PC-9 (cell line): Measurements from ENCODE around the gene MB. TPM values are rescaled to one million over a fixed set of nuclear protein-coding genes. Genes with fewer than 3 reads are reported as not detected.

Experiments used
- BruUV-seq: library from RNA; stranded (reverse); fragments of 400-500 nt; replicated peaks from 2 replicates; lab custom pipeline; 2021; lab: Mats Ljungman, UMichigan
- CTCF ChIA-PET: fragments of 300-600 bp; sonication (Branson Sonifier 250); formaldehyde crosslinking; loops from one replicate; lab custom pipeline; 2022; ENCODE audit warnings: antibody characterized with exemption; lab: Charles Lee
- POLR2A ChIA-PET: fragments of 300-600 bp; sonication (Branson Sonifier 250); formaldehyde crosslinking; loops from one replicate; lab custom pipeline; 2022; ENCODE audit warnings: antibody characterized with exemption; ENCODE audit not compliant: unreplicated experiment; lab: Charles Lee
- DNase-seq, 2 experiments: peaks; one replicate each; pipeline versions ENCODE4 v3.0.0 to v3.0.0-alpha.2; 2015 to 2022; ENCODE audit warnings: mixed read lengths in 1 of 2
- H2AFZ ChIP-seq: fragments of 200-600 bp; sonication (generic); 2 replicates; pipeline ENCODE4 v1.8.1; 2017; ENCODE audit warnings: antibody characterized with exemption
- H3F3A ChIP-seq: fragments of 200-600 bp; sonication (generic); 2 replicates; pipeline ENCODE4 v1.8.1; 2017; ENCODE audit warnings: antibody characterized with exemption, mild to moderate bottlenecking, low read depth; ENCODE audit not compliant: insufficient read depth
- H3K27ac ChIP-seq: fragments of 200-600 bp; sonication (generic); 2 replicates; pipeline ENCODE4 v1.6.1; 2016; ENCODE audit warnings: mixed run types
- H3K27me3 ChIP-seq: fragments of 200-600 bp; sonication (generic); 2 replicates; pipeline ENCODE4 v1.6.1; 2016; ENCODE audit warnings: low read depth, mixed run types; ENCODE audit not compliant: insufficient read depth
- H3K36me3 ChIP-seq: fragments of 200-600 bp; sonication (generic); 2 replicates; pipeline ENCODE4 v1.6.1; 2016; ENCODE audit warnings: low read depth, mixed run types
- H3K4me1 ChIP-seq: fragments of 200-600 bp; sonication (generic); replicated peaks from 2 replicates; pipeline ENCODE4 v1.6.1; 2016; ENCODE audit warnings: mixed run types; ENCODE audit not compliant: insufficient read depth
- H3K4me2 ChIP-seq: fragments of 200-600 bp; sonication (generic); 2 replicates; pipeline ENCODE4 v1.6.1; 2017; ENCODE audit warnings: mixed run types
- H3K4me3 ChIP-seq: fragments of 200-600 bp; sonication (generic); 2 replicates; pipeline ENCODE4 v1.6.1; 2016; ENCODE audit warnings: mixed run types
- H3K79me2 ChIP-seq: fragments of 200-600 bp; sonication (generic); 2 replicates; pipeline ENCODE4 v1.6.1; 2017; ENCODE audit warnings: low read depth, mixed run types
- H3K9me2 ChIP-seq: fragments of 200-600 bp; sonication (generic); 2 replicates; pipeline ENCODE4 v1.8.1; 2017; ENCODE audit warnings: mild to moderate bottlenecking; ENCODE audit not compliant: insufficient read depth
- H3K9me3 ChIP-seq: fragments of 200-600 bp; sonication (generic); 2 replicates; pipeline ENCODE4 v1.8.1; 2016; ENCODE audit warnings: low read depth; ENCODE audit not compliant: insufficient read depth
- H4K20me1 ChIP-seq: fragments of 200-600 bp; sonication (generic); 2 replicates; pipeline ENCODE4 v1.8.1; 2017; ENCODE audit not compliant: insufficient read depth
- EZH2 ChIP-seq: fragments of 200-600 bp; sonication (generic); IDR thresholded peaks from 2 replicates; pipeline ENCODE4 v1.8.0; 2017; ENCODE audit warnings: antibody characterized with exemption, low read depth
- intact Hi-C: fragments of 100-400 bp; cut with micrococcal nuclease; formaldehyde crosslinking; loops from one replicate; pipeline ENCODE4 v1.10.0; 2022; ENCODE audit not compliant: unreplicated experiment
- total RNA-seq: library from RNA; stranded (reverse); gene quantifications from 2 replicates; pipeline ENCODE4 v1.2.3, GENCODE V29; 2021
- TF ChIP-seq, protein P1 (sequence below): fragments of 200-600 bp; sonication (generic); conservative IDR thresholded peaks from 2 replicates; pipeline ENCODE4 v1.6.1; 2017; ENCODE audit warnings: mixed run types, antibody characterized with exemption, mild to moderate bottlenecking, moderate library complexity

MB gene
- total RNA-seq, 1 experiment from 2014 or later, result 5.0 TPM

DNA sequence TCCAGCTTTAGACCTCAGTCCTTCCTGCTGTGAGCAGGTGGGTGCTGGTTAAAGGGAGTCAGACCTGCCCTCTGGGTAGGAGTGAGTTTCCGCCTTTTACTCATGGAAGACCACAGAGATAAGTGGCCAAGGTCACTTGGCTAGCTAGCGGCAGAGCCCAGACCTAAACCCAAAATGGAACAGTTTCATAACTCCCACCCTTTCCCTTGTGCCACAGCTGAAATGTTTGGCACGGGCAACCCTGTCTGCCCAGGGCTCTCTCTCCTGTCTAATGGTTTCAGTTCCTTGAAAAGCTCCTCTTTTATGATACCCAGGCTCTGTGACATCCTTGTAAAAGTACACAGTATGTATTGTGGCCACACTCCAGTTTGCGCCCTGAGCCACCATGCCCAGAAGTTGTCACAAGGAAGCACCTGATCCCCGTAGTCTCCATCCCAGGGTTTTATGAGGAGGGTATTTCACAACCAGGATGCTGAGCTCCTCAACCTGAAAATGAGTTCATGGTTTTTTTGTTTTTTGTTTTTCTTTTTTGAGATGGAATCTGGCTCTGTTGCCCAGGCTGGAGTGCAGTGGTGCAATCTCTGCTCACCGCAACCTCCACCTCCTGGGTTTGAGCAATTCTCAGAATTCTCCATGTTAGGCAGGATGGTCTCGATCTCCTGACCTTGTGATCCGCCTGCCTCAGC is 5.1 kb downstream of the MB start:
- POLR2A ChIA-PET, result interaction anchor here (0.7 kb wide), 1 partner anchor 35 kb away, joined by 5 read pairs; no protein-coding TSS in a partner anchor
- Histone ChIP-seq H3K4me2 (peak overlapping the region; percentile 41), H3K4me3 (no peak overlapping the region), H3K79me2 (no peaks in the 10 kb centered on the region), H3K27me3 (no peaks in the 10 kb centered on the region), H3K4me1 (peaks cover 38% of the 10 kb centered on the region), H4K20me1 (no peaks in the 10 kb centered on the region), H3K9me3 (no peaks in the 10 kb centered on the region), H3K27ac (peak overlapping the region; percentile 79), H3K36me3 (no peaks in the 10 kb centered on the region), H3K9me2 (no peaks in the 10 kb centered on the region), H2AFZ (no peak overlapping the region), H3F3A (peaks cover 31% of the 10 kb centered on the region)
- TF ChIP-seq EZH2, result no peak
- TF ChIP-seq, protein P1, sequence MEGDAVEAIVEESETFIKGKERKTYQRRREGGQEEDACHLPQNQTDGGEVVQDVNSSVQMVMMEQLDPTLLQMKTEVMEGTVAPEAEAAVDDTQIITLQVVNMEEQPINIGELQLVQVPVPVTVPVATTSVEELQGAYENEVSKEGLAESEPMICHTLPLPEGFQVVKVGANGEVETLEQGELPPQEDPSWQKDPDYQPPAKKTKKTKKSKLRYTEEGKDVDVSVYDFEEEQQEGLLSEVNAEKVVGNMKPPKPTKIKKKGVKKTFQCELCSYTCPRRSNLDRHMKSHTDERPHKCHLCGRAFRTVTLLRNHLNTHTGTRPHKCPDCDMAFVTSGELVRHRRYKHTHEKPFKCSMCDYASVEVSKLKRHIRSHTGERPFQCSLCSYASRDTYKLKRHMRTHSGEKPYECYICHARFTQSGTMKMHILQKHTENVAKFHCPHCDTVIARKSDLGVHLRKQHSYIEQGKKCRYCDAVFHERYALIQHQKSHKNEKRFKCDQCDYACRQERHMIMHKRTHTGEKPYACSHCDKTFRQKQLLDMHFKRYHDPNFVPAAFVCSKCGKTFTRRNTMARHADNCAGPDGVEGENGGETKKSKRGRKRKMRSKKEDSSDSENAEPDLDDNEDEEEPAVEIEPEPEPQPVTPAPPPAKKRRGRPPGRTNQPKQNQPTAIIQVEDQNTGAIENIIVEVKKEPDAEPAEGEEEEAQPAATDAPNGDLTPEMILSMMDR, result no peak
- BruUV-seq, result no TSS peak
- CTCF ChIA-PET, result interaction anchor here (0.6 kb wide), 1 partner anchor 30 kb away, joined by 3 read pairs; no protein-coding TSS in a partner anchor
- intact Hi-C loops, result no loop called here
- peak in 1 of 2 experiments; percentile 92 for DNase-seq

DNA sequence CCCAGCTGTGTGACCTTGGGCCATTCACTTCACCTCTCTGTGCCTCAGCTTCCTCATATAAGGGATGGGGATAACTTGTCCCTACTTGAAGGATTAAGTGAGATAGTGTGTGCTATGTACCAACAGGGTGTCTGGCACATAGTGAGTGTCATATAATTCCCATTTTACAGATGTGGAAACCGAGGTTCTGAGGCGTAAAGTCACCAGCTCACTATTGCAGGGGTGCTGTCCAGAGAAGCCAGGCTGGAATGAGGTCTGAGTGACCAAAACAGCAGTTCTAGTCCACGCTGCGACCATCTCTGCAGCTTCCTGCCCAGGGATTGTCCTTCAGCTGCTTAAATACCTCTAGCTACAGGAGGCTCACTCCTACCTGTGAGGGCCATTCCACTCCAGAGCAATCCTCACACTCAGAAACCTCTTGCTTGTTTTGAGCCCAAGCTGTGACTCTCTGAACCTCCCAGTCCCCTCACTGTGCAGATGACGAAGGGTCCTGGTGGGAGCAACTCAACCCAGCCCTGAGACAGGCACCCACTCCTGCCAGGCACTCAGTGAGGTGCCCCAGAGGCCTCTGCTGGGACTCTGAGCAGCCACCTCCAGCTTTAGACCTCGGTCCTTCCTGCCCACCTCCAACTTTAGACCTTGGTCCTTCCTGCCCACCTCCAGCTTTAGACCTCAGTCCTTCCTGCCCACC is 5.8 kb downstream of the MB start:
- Histone ChIP-seq H3K9me3 (no peaks in the 10 kb centered on the region), H3K79me2 (no peaks in the 10 kb centered on the region), H3K27me3 (no peaks in the 10 kb centered on the region), H3K4me1 (peaks cover 45% of the 10 kb centered on the region), H3K36me3 (no peaks in the 10 kb centered on the region), H3K27ac (peak overlapping the region; percentile 79), H4K20me1 (no peaks in the 10 kb centered on the region), H3K9me2 (no peaks in the 10 kb centered on the region), H3F3A (peaks cover 38% of the 10 kb centered on the region), H3K4me3 (no peak overlapping the region), H3K4me2 (peak overlapping the region; percentile 41), H2AFZ (no peak overlapping the region)
- ChIA-PET POLR2A (no interaction called here), CTCF (interaction anchor here (0.6 kb wide), 1 partner anchor 29 kb away, joined by 3 read pairs; no protein-coding TSS in a partner anchor)
- intact Hi-C loops, result no loop called here
- BruUV-seq, result no TSS peak
- no peak for TF ChIP-seq EZH2
- TF ChIP-seq, protein P1, result no peak
- no peak for DNase-seq

DNA sequence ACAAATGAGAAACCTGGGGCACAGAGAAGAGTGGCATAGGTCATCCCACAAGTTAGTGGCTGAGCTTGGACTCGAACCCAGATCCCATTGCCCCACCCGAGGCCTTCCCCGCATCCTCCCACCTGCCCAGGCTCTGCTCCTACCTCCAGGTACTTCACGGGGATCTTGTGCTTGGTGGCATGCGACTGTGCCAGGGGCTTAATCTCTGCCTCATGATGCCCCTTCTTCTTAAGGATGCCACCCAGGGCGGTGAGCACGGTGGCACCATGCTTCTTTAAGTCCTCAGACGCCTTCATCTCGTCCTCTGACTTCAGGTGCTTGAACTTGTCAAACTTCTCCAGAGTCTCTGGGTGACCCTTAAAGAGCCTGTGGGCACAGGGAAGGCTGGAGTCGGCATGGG is 6.4 kb downstream of the MB start:
- no peaks in the 10 kb centered on the region for H3K79me2 ChIP-seq
- BruUV-seq, result no TSS peak
- no peak for TF ChIP-seq EZH2
- TF ChIP-seq, protein P1, result no peak
- no peaks in the 10 kb centered on the region for H3K9me3 ChIP-seq
- H3K27me3 ChIP-seq, result no peaks in the 10 kb centered on the region
- no peaks in the 10 kb centered on the region for H3K36me3 ChIP-seq
- no peaks in the 10 kb centered on the region for H4K20me1 ChIP-seq
- peak overlapping the region; percentile 79; the same call in 1 of the 2 replicates for H3K27ac ChIP-seq
- no peaks in the 10 kb centered on the region for H3K9me2 ChIP-seq
- no peak overlapping the region for H3K4me2 ChIP-seq
- CTCF ChIA-PET, result no interaction called here
- H3K4me3 ChIP-seq, result no peak overlapping the region
- peaks cover 51% of the 10 kb centered on the region for H3K4me1 ChIP-seq
- H2AFZ ChIP-seq, result no peak overlapping the region
- H3F3A ChIP-seq, result peaks cover 44% of the 10 kb centered on the region
- DNase-seq, result no peak
- intact Hi-C loops, result no loop called here
- POLR2A ChIA-PET, result no interaction called here
